H9 (cell line): Measurements from ENCODE around the gene PPP1R2C. TPM values are rescaled to one million over a fixed set of nuclear protein-coding genes. Genes with fewer than 3 reads are reported as not detected.

Source experiments
- DNase-seq: peaks from one replicate; pipeline ENCODE4 v3.0.0-alpha.2; 2017
- H2AFZ ChIP-seq: one replicate; pipeline ENCODE4 v1.6.1; 2013; ENCODE audit warnings: mild to moderate bottlenecking, low read length, control low read depth, moderate library complexity
- H2AK5ac ChIP-seq: 2 replicates; pipeline ENCODE4 v1.6.1; 2013; ENCODE audit warnings: low read length, control low read depth, mixed read lengths; ENCODE audit not compliant: insufficient read length
- H2BK120ac ChIP-seq: one replicate; pipeline ENCODE4 v1.6.1; 2013; ENCODE audit warnings: low read depth, mild to moderate bottlenecking, low read length, control low read depth, inconsistent platforms; ENCODE audit not compliant: poor library complexity, severe bottlenecking
- H2BK12ac ChIP-seq: 2 replicates; pipeline ENCODE4 v1.6.1; 2013; ENCODE audit warnings: low read length, control low read depth, mixed read lengths, low read depth; ENCODE audit not compliant: insufficient read length
- H2BK15ac ChIP-seq: 2 replicates; pipeline ENCODE4 v1.6.1; 2013; ENCODE audit warnings: low read depth, low read length, control low read depth
- H2BK20ac ChIP-seq: one replicate; pipeline ENCODE4 v1.6.1; 2013; ENCODE audit warnings: low read depth, mild to moderate bottlenecking, low read length, control low read depth, inconsistent platforms; ENCODE audit not compliant: poor library complexity, severe bottlenecking
- H2BK5ac ChIP-seq: 2 replicates; pipeline ENCODE4 v1.6.1; 2013; ENCODE audit warnings: low read length, control low read depth, mixed read lengths; ENCODE audit not compliant: insufficient read length
- H3K14ac ChIP-seq: 2 replicates; pipeline ENCODE4 v1.6.1; 2013; ENCODE audit warnings: low read length, control low read depth; ENCODE audit not compliant: insufficient read depth
- H3K18ac ChIP-seq: 2 replicates; pipeline ENCODE4 v1.6.1; 2013; ENCODE audit warnings: low read depth, mild to moderate bottlenecking, mixed read lengths, low read length, control low read depth; ENCODE audit not compliant: insufficient read length
- H3K23ac ChIP-seq: 2 replicates; pipeline ENCODE4 v1.6.1; 2013; ENCODE audit warnings: low read length, control low read depth, mixed read lengths, low read depth; ENCODE audit not compliant: insufficient read length
- H3K23me2 ChIP-seq: 2 replicates; pipeline ENCODE4 v1.6.1; 2013; ENCODE audit warnings: low read depth, mild to moderate bottlenecking, mixed read lengths, low read length, control low read depth; ENCODE audit not compliant: insufficient read length, poor library complexity, severe bottlenecking
- H3K27ac ChIP-seq: 2 replicates; pipeline ENCODE4 v1.5.1; 2013; ENCODE audit warnings: low read length, control low read depth, mixed read lengths, low read depth; ENCODE audit not compliant: insufficient read length
- H3K27me3 ChIP-seq: 2 replicates; pipeline ENCODE4 v1.6.1; 2013; ENCODE audit warnings: low read length, control low read depth, inconsistent platforms; ENCODE audit not compliant: insufficient read depth
- H3K4ac ChIP-seq: 2 replicates; pipeline ENCODE4 v1.6.1; 2013; ENCODE audit warnings: low read depth, mild to moderate bottlenecking, control low read depth, inconsistent platforms, low read length, moderate library complexity
- H3K4me1 ChIP-seq: 2 replicates; pipeline ENCODE4 v1.6.1; 2013; ENCODE audit warnings: low read length, control low read depth, inconsistent platforms; ENCODE audit not compliant: insufficient read depth
- H3K4me2 ChIP-seq: 2 replicates; pipeline ENCODE4 v1.6.1; 2013; ENCODE audit warnings: low read length, control low read depth, mixed read lengths; ENCODE audit not compliant: insufficient read length, insufficient read depth
- H3K56ac ChIP-seq: 2 replicates; pipeline ENCODE4 v1.6.1; 2013; ENCODE audit warnings: low read depth, mild to moderate bottlenecking, mixed read lengths, low read length, control low read depth; ENCODE audit not compliant: insufficient read length
- H3K79me1 ChIP-seq: 2 replicates; pipeline ENCODE4 v1.6.1; 2013; ENCODE audit warnings: low read depth, mild to moderate bottlenecking, moderate library complexity, low read length, control low read depth, inconsistent platforms; ENCODE audit not compliant: insufficient read depth, poor library complexity, severe bottlenecking
- H3K79me2 ChIP-seq: 2 replicates; pipeline ENCODE4 v1.6.1; 2013; ENCODE audit warnings: low read length, control low read depth, inconsistent platforms; ENCODE audit not compliant: insufficient read depth
- H3K9ac ChIP-seq: 2 replicates; pipeline ENCODE4 v1.6.1; 2013; ENCODE audit warnings: low read length, control low read depth, mixed read lengths; ENCODE audit not compliant: insufficient read length; ENCODE audit errors: extremely low read depth
- H3K9me3 ChIP-seq: one replicate; pipeline ENCODE4 v1.6.1; 2013; ENCODE audit warnings: low read depth, low read length, inconsistent platforms; ENCODE audit not compliant: control insufficient read depth
- H3T11ph ChIP-seq: one replicate; pipeline ENCODE4 v1.6.1; 2013; ENCODE audit warnings: mild to moderate bottlenecking, low read length, control low read depth, inconsistent platforms
- H4K20me1 ChIP-seq: one replicate; pipeline ENCODE4 v1.6.1; 2013; ENCODE audit not compliant: control insufficient read depth, insufficient read length, insufficient read depth
- H4K5ac ChIP-seq: 2 replicates; pipeline ENCODE4 v1.6.1; 2013; ENCODE audit warnings: low read depth, mild to moderate bottlenecking, mixed read lengths, low read length, control low read depth; ENCODE audit not compliant: insufficient read length
- H4K8ac ChIP-seq: replicated peaks from 2 replicates; pipeline ENCODE4 v1.6.1; 2013; ENCODE audit warnings: low read length, control low read depth, mixed read lengths, low read depth; ENCODE audit not compliant: insufficient read length
- H4K91ac ChIP-seq: 2 replicates; pipeline ENCODE4 v1.6.1; 2013; ENCODE audit warnings: low read depth, mild to moderate bottlenecking, moderate library complexity, mixed read lengths, low read length, control low read depth; ENCODE audit not compliant: insufficient read length
- H3K27ac Mint-ChIP-seq, 3 experiments: 2 replicates in 2 of 3; 3 replicates in 1 of 3; pipeline ENCODE4 v1.8.0; 2020 to 2021; ENCODE audit warnings: mixed read lengths in 3 of 3, mild to moderate bottlenecking in 1 of 3, moderate library complexity in 1 of 3
- H3K27me3 Mint-ChIP-seq: 2 replicates; pipeline ENCODE4 v1.8.0; 2021; ENCODE audit warnings: low read depth, mild to moderate bottlenecking, moderate library complexity, mixed read lengths
- H3K36me3 Mint-ChIP-seq, 3 experiments: 2 replicates in 2 of 3; 3 replicates in 1 of 3; pipeline ENCODE4 v1.8.0; 2020 to 2021; ENCODE audit warnings: low read depth in 3 of 3, mixed read lengths in 3 of 3; ENCODE audit not compliant: insufficient read depth in 1 of 3
- H3K4me1 Mint-ChIP-seq, 2 experiments: 2 replicates each; pipeline ENCODE4 v1.8.0; 2020; ENCODE audit warnings: mixed read lengths in 2 of 2
- H3K4me3 Mint-ChIP-seq, 2 experiments: 2 replicates in 1 of 2; 3 replicates in 1 of 2; pipeline ENCODE4 v1.8.0; 2020 to 2021; ENCODE audit warnings: mild to moderate bottlenecking in 2 of 2, mixed read lengths in 2 of 2, moderate library complexity in 1 of 2
- H3K9me3 Mint-ChIP-seq, 2 experiments: 2 replicates in 1 of 2; 3 replicates in 1 of 2; pipeline ENCODE4 v1.8.0; 2020; ENCODE audit warnings: mild to moderate bottlenecking in 2 of 2, mixed read lengths in 2 of 2, moderate library complexity in 1 of 2
- WGBS: extraction: QIAGEN DNeasy Blood & Tissue Kit; methylation state at CpG from one replicate; pipeline ENCODE4 v1.1.7; 2013; ENCODE audit warnings: missing lambda C conversion rate, low lambda C conversion rate, mixed read lengths; ENCODE audit not compliant: insufficient read length; ENCODE audit errors: extremely low coverage; 5-methylcytosine and 5-hydroxymethylcytosine counted together
- total RNA-seq: library from RNA; stranded (reverse); gene quantifications from 2 replicates; pipeline ENCODE4 v1.2.1, GENCODE V29; 2021
- TF ChIP-seq, protein P1 (sequence below): fragments of 200-600 bp; sonication (generic); conservative IDR thresholded peaks from 3 replicates; pipeline ENCODE4 v1.8.0; 2021; ENCODE audit warnings: antibody characterized with exemption, mild to moderate bottlenecking

PPP1R2C gene
- total RNA-seq, 1 experiment from 2014 or later: not detected

DNA sequence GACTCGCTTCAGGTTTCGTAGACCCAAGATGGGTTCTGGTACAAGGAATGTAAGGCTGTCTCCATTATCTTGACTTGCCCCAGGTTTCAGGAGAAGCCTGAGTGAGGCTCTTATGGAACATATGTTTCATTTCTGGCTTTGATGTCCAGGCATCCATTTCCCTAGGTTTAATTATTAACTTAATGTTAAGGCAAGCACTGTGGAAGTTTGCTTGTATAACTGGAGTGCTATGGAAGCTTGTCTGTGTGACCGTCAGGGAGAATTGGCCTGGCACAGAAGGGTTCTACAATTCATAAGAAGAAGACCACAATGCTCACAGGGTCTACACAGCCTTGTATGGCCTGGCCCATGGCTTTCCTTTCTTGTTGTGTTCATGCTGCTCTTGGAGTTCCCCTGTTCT lies 47.2 kb upstream of the PPP1R2C start:
- peaks cover 33 to 80% (median 41%) of the 10 kb centered on the region in 3 experiments for H3K36me3 Mint-ChIP-seq
- TF ChIP-seq, protein P1, sequence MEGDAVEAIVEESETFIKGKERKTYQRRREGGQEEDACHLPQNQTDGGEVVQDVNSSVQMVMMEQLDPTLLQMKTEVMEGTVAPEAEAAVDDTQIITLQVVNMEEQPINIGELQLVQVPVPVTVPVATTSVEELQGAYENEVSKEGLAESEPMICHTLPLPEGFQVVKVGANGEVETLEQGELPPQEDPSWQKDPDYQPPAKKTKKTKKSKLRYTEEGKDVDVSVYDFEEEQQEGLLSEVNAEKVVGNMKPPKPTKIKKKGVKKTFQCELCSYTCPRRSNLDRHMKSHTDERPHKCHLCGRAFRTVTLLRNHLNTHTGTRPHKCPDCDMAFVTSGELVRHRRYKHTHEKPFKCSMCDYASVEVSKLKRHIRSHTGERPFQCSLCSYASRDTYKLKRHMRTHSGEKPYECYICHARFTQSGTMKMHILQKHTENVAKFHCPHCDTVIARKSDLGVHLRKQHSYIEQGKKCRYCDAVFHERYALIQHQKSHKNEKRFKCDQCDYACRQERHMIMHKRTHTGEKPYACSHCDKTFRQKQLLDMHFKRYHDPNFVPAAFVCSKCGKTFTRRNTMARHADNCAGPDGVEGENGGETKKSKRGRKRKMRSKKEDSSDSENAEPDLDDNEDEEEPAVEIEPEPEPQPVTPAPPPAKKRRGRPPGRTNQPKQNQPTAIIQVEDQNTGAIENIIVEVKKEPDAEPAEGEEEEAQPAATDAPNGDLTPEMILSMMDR: no peak
- Histone ChIP-seq H4K20me1 (no peaks in the 10 kb centered on the region), H3K4me2 (no peak overlapping the region), H4K8ac (no peak overlapping the region), H3K4me1 (no peaks in the 10 kb centered on the region), H2AFZ (no peak overlapping the region), H2BK12ac (no peak overlapping the region), H2BK5ac (no peak overlapping the region), H3K79me1 (no peaks in the 10 kb centered on the region), H3T11ph (no peak overlapping the region), H3K56ac (no peak overlapping the region), H3K9me3 (no peaks in the 10 kb centered on the region), H3K23ac (no peak overlapping the region), H2AK5ac (no peak overlapping the region), H3K27me3 (no peaks in the 10 kb centered on the region), H3K4ac (no peak overlapping the region), H3K79me2 (no peaks in the 10 kb centered on the region), H3K23me2 (no peaks in the 10 kb centered on the region), H2BK20ac (no peak overlapping the region), H3K27ac (no peak overlapping the region), H4K5ac (no peak overlapping the region), H2BK15ac (no peak overlapping the region), H4K91ac (no peak overlapping the region), H3K18ac (no peak overlapping the region), H2BK120ac (no peak overlapping the region), H3K9ac (no peak overlapping the region), H3K14ac (no peak overlapping the region)
- H3K4me3 Mint-ChIP-seq: no peak overlapping the region
- no peak for DNase-seq
- WGBS: no CpG with 5 or more reads among the region's 3 CpGs
- H3K27me3 Mint-ChIP-seq: no peaks in the 10 kb centered on the region
- peaks cover 55 to 90% of the 10 kb centered on the region in 2 experiments for H3K9me3 Mint-ChIP-seq
- H3K27ac Mint-ChIP-seq: no peak overlapping the region
- peaks cover 19 to 23% of the 10 kb centered on the region in 2 experiments for H3K4me1 Mint-ChIP-seq
